Measurements from ENCODE around the gene ZNF90.

- TF ChIP-seq, protein P1, sequence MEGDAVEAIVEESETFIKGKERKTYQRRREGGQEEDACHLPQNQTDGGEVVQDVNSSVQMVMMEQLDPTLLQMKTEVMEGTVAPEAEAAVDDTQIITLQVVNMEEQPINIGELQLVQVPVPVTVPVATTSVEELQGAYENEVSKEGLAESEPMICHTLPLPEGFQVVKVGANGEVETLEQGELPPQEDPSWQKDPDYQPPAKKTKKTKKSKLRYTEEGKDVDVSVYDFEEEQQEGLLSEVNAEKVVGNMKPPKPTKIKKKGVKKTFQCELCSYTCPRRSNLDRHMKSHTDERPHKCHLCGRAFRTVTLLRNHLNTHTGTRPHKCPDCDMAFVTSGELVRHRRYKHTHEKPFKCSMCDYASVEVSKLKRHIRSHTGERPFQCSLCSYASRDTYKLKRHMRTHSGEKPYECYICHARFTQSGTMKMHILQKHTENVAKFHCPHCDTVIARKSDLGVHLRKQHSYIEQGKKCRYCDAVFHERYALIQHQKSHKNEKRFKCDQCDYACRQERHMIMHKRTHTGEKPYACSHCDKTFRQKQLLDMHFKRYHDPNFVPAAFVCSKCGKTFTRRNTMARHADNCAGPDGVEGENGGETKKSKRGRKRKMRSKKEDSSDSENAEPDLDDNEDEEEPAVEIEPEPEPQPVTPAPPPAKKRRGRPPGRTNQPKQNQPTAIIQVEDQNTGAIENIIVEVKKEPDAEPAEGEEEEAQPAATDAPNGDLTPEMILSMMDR (IDR thresholded peaks at IDR 0.05; ENCODE audit: low read depth, low read length, poor library complexity, severe bottlenecking), result no peak
- no peak for TF ChIP-seq EZH2phosphoT487 (IDR thresholded peaks at IDR 0.05; ENCODE audit: borderline replicate concordance, low read length)
Observed at GRCh38 chr19:20080656-20081055, 2.9 kb downstream of the ZNF90 start.
